Ascending aorta (tissue), 2 donors: ENCODE data around the gene FAM24B. TPM values are rescaled to one million over a fixed set of nuclear protein-coding genes. Genes with fewer than 3 reads are reported as not detected.

Experiments
- DNase-seq, 2 donors: peaks; one replicate each; pipeline ENCODE4 v3.0.0-alpha.2; 2019; ENCODE audit warnings: low spot score in 2 of 2
- H3K27ac ChIP-seq, 2 donors: fragments of 200-600 bp; sonication (generic); one replicate each; pipeline ENCODE4 v1.5.1; 2016 to 2017; ENCODE audit warnings: mild to moderate bottlenecking in 1 of 2
- H3K27me3 ChIP-seq: fragments of 200-600 bp; sonication (generic); one replicate; pipeline ENCODE4 v1.5.1; 2017
- H3K36me3 ChIP-seq, 2 donors: fragments of 200-600 bp; sonication (generic); one replicate each; pipeline ENCODE4 v1.5.1; 2016
- H3K4me1 ChIP-seq, 2 donors: fragments of 200-600 bp; sonication (generic); one replicate each; pipeline ENCODE4 v1.5.1; 2016 to 2017; ENCODE audit warnings: mild to moderate bottlenecking in 1 of 2
- H3K4me3 ChIP-seq, 2 donors: fragments of 200-600 bp; sonication (generic); one replicate each; pipeline ENCODE4 v1.5.1; 2016 to 2017; ENCODE audit warnings: mild to moderate bottlenecking in 1 of 2
- H3K9me3 ChIP-seq, 2 donors: fragments of 200-600 bp; sonication (generic); one replicate each; pipeline ENCODE4 v1.5.1; 2016
- CTCF ChIP-seq, 3 experiments: fragments of 200-600 bp in 2 of 3; fragments of 450-650 bp in 1 of 3; sonication (generic) in 2 of 3; IDR thresholded peaks; one replicate each; pipeline ENCODE4 v1.5.1; 2016 to 2019; ENCODE audit warnings: antibody characterized with exemption in 3 of 3, mild to moderate bottlenecking in 1 of 3, moderate library complexity in 1 of 3
- intact Hi-C: fragments of 100-400 bp; cut with DNase I; formaldehyde crosslinking; loops from one replicate; pipeline ENCODE4 v1.15.1; 2023
- total RNA-seq: library from RNA; depleted of rRNA; stranded (reverse); fragments of >200 nt; gene quantifications from one replicate; pipeline ENCODE4 v1.1.0, GENCODE V29; 2016

The FAM24B gene
- total RNA-seq, 1 donor from 2014 or later = not detected

GRCh38 chr10:122854648-122855047, 24.7 kb downstream of the FAM24B start:
- no peak overlapping the region for H3K27ac ChIP-seq
- TF ChIP-seq CTCF (IDR thresholded peaks at IDR 0.05) = no peak
- H3K4me1 ChIP-seq = no peaks in the 10 kb centered on the region
- DNase-seq = no peak
- H3K9me3 ChIP-seq = no peaks in the 10 kb centered on the region
- no peak overlapping the region for H3K4me3 ChIP-seq
- peaks cover 0 to 4% of the 10 kb centered on the region in 2 donors for H3K36me3 ChIP-seq
- intact Hi-C loops = no loop called here
- no peaks in the 10 kb centered on the region for H3K27me3 ChIP-seq

- no peaks in the 10 kb centered on the region for H3K9me3 ChIP-seq
- DNase-seq = no peak
- H3K27ac ChIP-seq = no peak overlapping the region
- no peak for TF ChIP-seq CTCF (IDR thresholded peaks at IDR 0.05)
- peaks cover 0 to 4% of the 10 kb centered on the region in 2 donors for H3K36me3 ChIP-seq
- H3K4me1 ChIP-seq = no peaks in the 10 kb centered on the region
- H3K27me3 ChIP-seq = no peaks in the 10 kb centered on the region
- no peak overlapping the region for H3K4me3 ChIP-seq
- intact Hi-C loops = no loop called here
These were observed 25.6 kb downstream of the FAM24B start for GRCh38 chr10:122853665-122854313.

GRCh38 chr10:122852261-122852660, 27.1 kb downstream of the FAM24B start:
- no peaks in the 10 kb centered on the region for H3K4me1 ChIP-seq
- H3K4me3 ChIP-seq = no peak overlapping the region
- H3K27ac ChIP-seq = no peak overlapping the region
- intact Hi-C loops = no loop called here
- peaks cover 0 to 4% of the 10 kb centered on the region in 2 donors for H3K36me3 ChIP-seq
- H3K27me3 ChIP-seq = no peaks in the 10 kb centered on the region
- DNase-seq = no peak
- TF ChIP-seq CTCF (IDR thresholded peaks at IDR 0.05) = no peak
- no peaks in the 10 kb centered on the region for H3K9me3 ChIP-seq

GRCh38 chr10:122850705-122851640, 28.4 kb downstream of the FAM24B start:
- DNase-seq = no peak
- Histone ChIP-seq H3K9me3 (no peaks in the 10 kb centered on the region), H3K4me1 (no peaks in the 10 kb centered on the region), H3K4me3 (no peak overlapping the region), H3K27ac (no peak overlapping the region), H3K27me3 (no peaks in the 10 kb centered on the region), H3K36me3 (peaks cover 0 to 4% of the 10 kb centered on the region in 2 donors)
- intact Hi-C loops = no loop called here
- TF ChIP-seq CTCF (IDR thresholded peaks at IDR 0.05) = no peak

GRCh38 chr10:122849900-122850605, 29.3 kb downstream of the FAM24B start:
- no peak overlapping the region for H3K4me3 ChIP-seq
- no peak for DNase-seq
- TF ChIP-seq CTCF (IDR thresholded peaks at IDR 0.05) = no peak
- intact Hi-C loops = no loop called here
- H3K36me3 ChIP-seq = peaks cover 0 to 4% of the 10 kb centered on the region in 2 donors
- H3K27me3 ChIP-seq = no peaks in the 10 kb centered on the region
- H3K27ac ChIP-seq = no peak overlapping the region
- no peaks in the 10 kb centered on the region for H3K9me3 ChIP-seq
- no peaks in the 10 kb centered on the region for H3K4me1 ChIP-seq
